Smooth muscle cell of the pulmonary artery (primary cell): ENCODE measurements around the gene EYA4. TPM values are rescaled to one million over a fixed set of nuclear protein-coding genes. Genes with fewer than 3 reads are reported as not detected.

Experiments
- total RNA-seq: library from RNA; depleted of rRNA; stranded (reverse); fragments of >200 nt; gene quantifications from 2 replicates; pipeline ENCODE4 v1.2.3, GENCODE V29; 2014

Gene EYA4, protein sequence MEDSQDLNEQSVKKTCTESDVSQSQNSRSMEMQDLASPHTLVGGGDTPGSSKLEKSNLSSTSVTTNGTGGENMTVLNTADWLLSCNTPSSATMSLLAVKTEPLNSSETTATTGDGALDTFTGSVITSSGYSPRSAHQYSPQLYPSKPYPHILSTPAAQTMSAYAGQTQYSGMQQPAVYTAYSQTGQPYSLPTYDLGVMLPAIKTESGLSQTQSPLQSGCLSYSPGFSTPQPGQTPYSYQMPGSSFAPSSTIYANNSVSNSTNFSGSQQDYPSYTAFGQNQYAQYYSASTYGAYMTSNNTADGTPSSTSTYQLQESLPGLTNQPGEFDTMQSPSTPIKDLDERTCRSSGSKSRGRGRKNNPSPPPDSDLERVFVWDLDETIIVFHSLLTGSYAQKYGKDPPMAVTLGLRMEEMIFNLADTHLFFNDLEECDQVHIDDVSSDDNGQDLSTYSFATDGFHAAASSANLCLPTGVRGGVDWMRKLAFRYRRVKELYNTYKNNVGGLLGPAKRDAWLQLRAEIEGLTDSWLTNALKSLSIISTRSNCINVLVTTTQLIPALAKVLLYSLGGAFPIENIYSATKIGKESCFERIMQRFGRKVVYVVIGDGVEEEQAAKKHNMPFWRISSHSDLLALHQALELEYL
- total RNA-seq, result 0.65 TPM in 1 of 2 replicates, not detected in the other

DNA sequence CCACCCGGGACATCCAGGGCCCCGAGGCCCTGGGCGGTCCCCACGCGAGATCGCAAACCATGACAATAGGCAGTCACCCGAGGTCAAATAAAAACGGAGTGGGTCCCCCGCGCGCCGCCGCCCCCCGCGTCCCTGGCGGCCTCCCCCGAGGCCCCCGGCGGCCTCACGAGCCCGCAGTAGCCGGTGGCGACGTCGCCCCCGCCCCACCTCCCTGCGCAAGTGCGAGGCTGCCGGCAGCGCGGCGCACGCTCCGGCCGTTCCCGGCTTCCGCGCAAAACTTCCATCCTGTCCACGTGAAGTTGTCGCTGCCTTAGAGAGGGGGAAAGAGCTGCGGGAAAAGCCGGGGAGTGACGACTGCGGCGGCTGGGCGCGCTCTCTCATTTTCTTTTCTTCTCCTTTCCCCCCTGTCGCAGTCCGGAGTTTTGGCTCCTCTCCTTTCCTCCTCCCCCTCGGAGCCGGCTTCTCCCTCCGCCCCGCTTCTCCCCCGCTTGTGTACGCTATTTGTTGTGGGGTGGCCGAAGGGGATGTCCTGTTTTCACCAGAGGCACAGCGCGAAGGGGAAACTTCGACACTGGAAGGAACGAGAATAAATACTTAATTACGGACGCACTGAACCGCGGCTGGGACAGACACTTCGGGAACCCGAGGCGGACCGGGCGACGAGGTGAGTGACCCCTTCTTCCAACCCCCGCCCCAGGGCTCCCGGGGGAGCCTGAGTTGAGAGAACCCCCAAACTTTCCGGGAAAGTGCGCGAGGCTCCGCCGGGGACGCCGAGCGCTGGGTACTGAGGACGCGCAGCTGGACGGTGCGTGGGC lies at the start of gene EYA4:
Gene EYA4 (plus strand): TSS at position 272 of the 815 bp plus-strand sequence. CDS start 33,424 bp downstream, outside the sequence.

